ENCODE data around the gene ARHGAP27.
"Not testable (repeated sequence)": the region's sequence is repeated elsewhere in the genome, so short reads cannot be mapped to it uniquely, and the experiment has no call there.

Gene ARHGAP27

GRCh38 chr17:45445901-45446743 is 13.5 kb upstream of the ARHGAP27 start:
- H3K79me2 ChIP-seq (ENCODE audit: control insufficient read depth, insufficient read depth, low read length, unreplicated experiment); H2AFZ ChIP-seq (ENCODE audit: low read length, unreplicated experiment); H3K4me3 ChIP-seq (ENCODE audit: low read depth, low read length); H3K4me1 ChIP-seq (ENCODE audit: control insufficient read depth, insufficient read depth, low read length, unreplicated experiment); H3K27me3 ChIP-seq (ENCODE audit: insufficient read depth, low read length); H3K36me3 ChIP-seq (ENCODE audit: insufficient read depth, low read length): not testable (repeated sequence)
- peak overlapping the region; percentile 30; the same call in 1 of the 2 replicates for H3K27ac ChIP-seq (ENCODE audit: low read depth, low read length)

DNA sequence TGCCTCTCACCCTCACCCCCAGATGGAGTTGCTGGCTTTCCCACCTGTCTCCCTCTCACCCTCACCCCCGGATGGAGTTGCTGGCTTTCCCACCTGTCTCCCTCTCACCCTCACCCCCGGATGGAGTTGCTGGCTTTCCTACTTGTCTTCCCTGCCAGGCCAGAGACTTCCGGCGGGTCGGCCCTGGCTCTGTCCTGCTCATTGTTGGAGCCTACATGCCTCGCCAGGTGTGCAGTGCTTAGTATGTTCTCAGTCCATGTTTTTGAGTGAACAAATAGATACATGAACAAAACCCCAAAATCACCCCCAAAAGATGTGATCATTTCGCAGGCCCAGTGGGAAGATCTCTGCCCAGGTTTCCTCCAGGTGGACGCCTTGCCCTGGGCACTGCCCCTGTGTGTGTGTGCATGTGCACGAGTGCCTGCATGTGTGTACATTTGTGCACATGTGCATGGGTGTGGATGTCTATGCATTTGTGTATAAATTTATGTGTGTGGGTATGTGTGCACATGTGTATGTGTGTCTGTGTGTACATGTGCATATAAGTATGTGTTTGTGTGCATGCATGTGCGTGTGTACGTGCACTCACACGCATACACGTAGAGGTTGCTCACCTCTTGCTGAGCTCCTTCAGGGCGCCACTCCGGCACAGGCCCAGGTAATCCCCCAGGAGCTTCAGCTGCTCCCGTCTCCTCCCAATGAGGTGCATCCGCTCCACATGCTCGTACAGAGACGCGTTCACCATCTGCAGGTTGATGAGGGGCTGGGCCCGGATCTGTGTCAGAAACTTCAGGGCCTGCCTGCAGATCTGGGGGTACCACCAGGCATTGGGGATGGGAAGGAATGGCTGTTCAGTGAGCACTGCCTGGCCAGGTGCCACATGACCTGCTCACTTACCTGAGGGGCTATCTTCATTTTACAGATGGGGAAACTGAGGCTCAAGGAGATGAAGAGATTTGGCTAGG is 12.5 kb upstream of the ARHGAP27 start:
- not testable (repeated sequence) for H3K4me1 ChIP-seq (ENCODE audit: control insufficient read depth, insufficient read depth, low read length, unreplicated experiment); H3K4me3 ChIP-seq (ENCODE audit: low read depth, low read length); H3K27me3 ChIP-seq (ENCODE audit: insufficient read depth, low read length); H3K36me3 ChIP-seq (ENCODE audit: insufficient read depth, low read length); H3K27ac ChIP-seq (ENCODE audit: low read depth, low read length); H2AFZ ChIP-seq (ENCODE audit: low read length, unreplicated experiment); H3K79me2 ChIP-seq (ENCODE audit: control insufficient read depth, insufficient read depth, low read length, unreplicated experiment)

DNA sequence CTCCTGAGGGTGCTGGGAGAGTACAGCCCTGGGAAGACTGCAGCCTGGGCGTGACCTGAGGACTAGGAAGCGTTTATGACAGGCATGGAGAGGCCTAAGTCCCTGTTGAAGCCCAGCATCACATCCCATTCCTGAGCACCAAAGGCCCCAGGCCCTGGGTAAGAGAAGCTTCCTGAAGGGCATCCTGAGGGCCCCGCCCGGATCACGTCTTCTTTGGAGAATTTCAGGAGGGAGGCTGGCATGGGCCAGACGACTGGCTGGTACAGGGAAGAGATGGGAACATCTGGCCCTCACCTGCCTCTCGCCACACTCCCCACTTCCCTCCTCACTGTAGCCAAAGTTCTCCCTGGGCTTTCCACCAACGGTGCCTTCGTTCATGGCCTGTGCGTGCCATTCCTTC is 11.6 kb upstream of the ARHGAP27 start:
- not testable (repeated sequence) for H2AFZ ChIP-seq (ENCODE audit: low read length, unreplicated experiment); H3K27ac ChIP-seq (ENCODE audit: low read depth, low read length); H3K27me3 ChIP-seq (ENCODE audit: insufficient read depth, low read length); H3K4me3 ChIP-seq (ENCODE audit: low read depth, low read length); H3K4me1 ChIP-seq (ENCODE audit: control insufficient read depth, insufficient read depth, low read length, unreplicated experiment); H3K36me3 ChIP-seq (ENCODE audit: insufficient read depth, low read length); H3K79me2 ChIP-seq (ENCODE audit: control insufficient read depth, insufficient read depth, low read length, unreplicated experiment)

- not testable (repeated sequence) for H2AFZ ChIP-seq (ENCODE audit: low read length, unreplicated experiment); H3K27me3 ChIP-seq (ENCODE audit: insufficient read depth, low read length); H3K27ac ChIP-seq (ENCODE audit: low read depth, low read length); H3K79me2 ChIP-seq (ENCODE audit: control insufficient read depth, insufficient read depth, low read length, unreplicated experiment); H3K4me1 ChIP-seq (ENCODE audit: control insufficient read depth, insufficient read depth, low read length, unreplicated experiment); H3K36me3 ChIP-seq (ENCODE audit: insufficient read depth, low read length); H3K4me3 ChIP-seq (ENCODE audit: low read depth, low read length)
These were observed 10.9 kb upstream of the ARHGAP27 start for GRCh38 chr17:45443371-45444260.

- Histone ChIP-seq H2AFZ (ENCODE audit: low read length, unreplicated experiment) (no peak overlapping the region), H3K4me1 (ENCODE audit: control insufficient read depth, insufficient read depth, low read length, unreplicated experiment) (peaks cover 4% of the 10 kb centered on the region), H3K4me3 (ENCODE audit: low read depth, low read length) (no peak overlapping the region), H3K79me2 (ENCODE audit: control insufficient read depth, insufficient read depth, low read length, unreplicated experiment) (no peaks in the 10 kb centered on the region), H3K27me3 (ENCODE audit: insufficient read depth, low read length) (no peaks in the 10 kb centered on the region), H3K36me3 (ENCODE audit: insufficient read depth, low read length) (no peaks in the 10 kb centered on the region), H3K27ac (ENCODE audit: low read depth, low read length) (no peak overlapping the region)
These were observed 9.0 kb upstream of the ARHGAP27 start for GRCh38 chr17:45441526-45442310.

GRCh38 chr17:45440839-45441515 is 8.3 kb upstream of the ARHGAP27 start:
- H3K27ac ChIP-seq (ENCODE audit: low read depth, low read length); H3K4me3 ChIP-seq (ENCODE audit: low read depth, low read length); H3K27me3 ChIP-seq (ENCODE audit: insufficient read depth, low read length); H3K36me3 ChIP-seq (ENCODE audit: insufficient read depth, low read length); H3K79me2 ChIP-seq (ENCODE audit: control insufficient read depth, insufficient read depth, low read length, unreplicated experiment); H2AFZ ChIP-seq (ENCODE audit: low read length, unreplicated experiment); H3K4me1 ChIP-seq (ENCODE audit: control insufficient read depth, insufficient read depth, low read length, unreplicated experiment): not testable (repeated sequence)

DNA sequence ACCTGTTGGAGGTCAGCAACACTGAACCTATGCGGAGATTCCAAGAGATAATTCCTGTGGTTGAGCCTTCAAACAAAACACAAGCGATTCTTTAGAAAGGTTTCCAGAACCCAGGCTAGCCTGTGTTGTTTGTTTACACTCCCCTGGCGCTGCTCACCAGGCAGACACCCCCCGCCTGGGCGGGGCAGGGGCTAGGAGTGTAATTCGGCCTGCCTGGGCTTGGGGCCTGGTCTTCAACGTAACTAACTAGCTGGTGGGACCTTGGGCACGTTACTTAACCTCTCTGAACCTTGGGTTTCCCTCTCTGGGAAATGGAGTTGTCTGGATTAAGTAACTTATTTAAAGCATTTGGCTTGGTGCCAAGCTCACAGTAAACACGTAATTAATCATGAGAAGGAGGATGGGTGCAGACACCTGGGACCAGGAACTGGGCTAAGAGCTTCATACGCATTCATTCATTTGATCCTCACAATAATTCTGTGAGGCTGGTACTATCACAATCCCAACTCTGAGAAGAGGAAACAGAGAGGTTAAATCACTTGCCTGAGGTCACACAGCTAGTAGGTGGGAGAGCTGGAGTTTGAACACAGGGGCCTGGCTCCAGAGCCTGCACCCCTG is 7.6 kb upstream of the ARHGAP27 start:
- Histone ChIP-seq H3K36me3 (ENCODE audit: insufficient read depth, low read length) (no peaks in the 10 kb centered on the region), H3K27ac (ENCODE audit: low read depth, low read length) (no peak overlapping the region), H2AFZ (ENCODE audit: low read length, unreplicated experiment) (no peak overlapping the region), H3K4me3 (ENCODE audit: low read depth, low read length) (no peak overlapping the region), H3K79me2 (ENCODE audit: control insufficient read depth, insufficient read depth, low read length, unreplicated experiment) (no peaks in the 10 kb centered on the region), H3K4me1 (ENCODE audit: control insufficient read depth, insufficient read depth, low read length, unreplicated experiment) (no peaks in the 10 kb centered on the region), H3K27me3 (ENCODE audit: insufficient read depth, low read length) (no peaks in the 10 kb centered on the region)

DNA sequence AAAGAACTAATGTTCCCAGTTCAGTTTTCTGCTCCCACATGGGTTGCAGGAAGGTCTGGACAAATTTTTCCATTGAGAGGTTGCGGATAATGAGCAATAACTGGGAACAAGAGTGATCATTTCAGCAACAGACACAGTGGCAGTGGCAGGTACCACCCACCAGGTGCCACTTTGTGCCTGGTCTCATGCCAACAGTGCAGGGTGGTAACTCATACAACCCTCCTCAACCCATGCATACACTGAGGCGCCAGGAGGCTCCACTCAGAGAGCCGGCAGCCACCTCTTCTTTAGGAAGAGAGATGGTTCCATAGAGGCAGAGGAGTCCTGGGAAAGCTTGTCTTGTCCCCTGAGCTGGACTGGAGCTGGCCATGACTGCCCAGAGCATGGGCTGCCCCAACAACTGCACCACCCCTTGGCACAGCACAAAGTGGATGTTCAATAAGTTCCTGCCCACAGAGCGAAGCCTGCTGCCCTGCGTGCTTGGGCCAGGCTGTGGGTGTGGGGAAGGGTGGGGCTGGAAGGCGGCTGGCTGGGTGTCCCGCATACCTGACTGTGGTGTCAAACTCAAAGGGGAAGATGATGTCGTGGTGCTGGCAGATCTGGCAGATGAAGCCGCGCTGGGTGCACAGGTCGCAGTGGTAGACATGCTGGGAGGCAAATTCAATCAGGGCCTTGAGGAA is 6.4 kb upstream of the ARHGAP27 start:
- no peaks in the 10 kb centered on the region for H3K79me2 ChIP-seq (ENCODE audit: control insufficient read depth, insufficient read depth, low read length, unreplicated experiment)
- H2AFZ ChIP-seq (ENCODE audit: low read length, unreplicated experiment), result no peak overlapping the region
- no peaks in the 10 kb centered on the region for H3K4me1 ChIP-seq (ENCODE audit: control insufficient read depth, insufficient read depth, low read length, unreplicated experiment)
- no peak overlapping the region for H3K27ac ChIP-seq (ENCODE audit: low read depth, low read length)
- no peak overlapping the region for H3K4me3 ChIP-seq (ENCODE audit: low read depth, low read length)
- no peaks in the 10 kb centered on the region for H3K27me3 ChIP-seq (ENCODE audit: insufficient read depth, low read length)
- no peaks in the 10 kb centered on the region for H3K36me3 ChIP-seq (ENCODE audit: insufficient read depth, low read length)

Data from ACC112 (cell line).